OCI-LY1 (cell line): ENCODE results near the gene BRSK1.

Experiments used
- H2AFZ ChIP-seq: fragments of 200-600 bp; sonication (generic), shearing (Covaris generic); 2 replicates; pipeline ENCODE4 v1.6.0; 2014; ENCODE audit warnings: antibody characterized with exemption, mild to moderate bottlenecking, low read length
- H3F3A ChIP-seq: fragments of 200-600 bp; sonication (generic), shearing (Covaris generic); 2 replicates; pipeline ENCODE4 v1.6.0; 2014; ENCODE audit warnings: mild to moderate bottlenecking, antibody characterized with exemption, low read length, moderate library complexity; ENCODE audit not compliant: insufficient read depth
- H3K27ac ChIP-seq: fragments of 200-600 bp; sonication (generic); 2 replicates; pipeline ENCODE4 v1.5.1; 2014; ENCODE audit warnings: low read length, mixed run types, mild to moderate bottlenecking, low read depth; ENCODE audit not compliant: poor library complexity, severe bottlenecking
- H3K27me3 ChIP-seq: fragments of 200-600 bp; sonication (generic); 2 replicates; pipeline ENCODE4 v1.6.0; 2014; ENCODE audit warnings: antibody characterized with exemption, mild to moderate bottlenecking, low read length, moderate library complexity; ENCODE audit not compliant: insufficient read depth
- H3K36me3 ChIP-seq: fragments of 200-600 bp; sonication (generic); 2 replicates; pipeline ENCODE4 v1.6.1; 2014; ENCODE audit warnings: mild to moderate bottlenecking, antibody characterized with exemption, low read length, moderate library complexity, mixed read lengths; ENCODE audit not compliant: insufficient read depth
- H3K4me1 ChIP-seq: fragments of 200-600 bp; sonication (generic); 2 replicates; pipeline ENCODE4 v1.5.1; 2014; ENCODE audit warnings: mild to moderate bottlenecking, low read length, moderate library complexity; ENCODE audit not compliant: insufficient read depth, severe bottlenecking
- H3K4me2 ChIP-seq: fragments of 200-600 bp; sonication (generic), shearing (Covaris generic); 2 replicates; pipeline ENCODE4 v1.6.1; 2014; ENCODE audit warnings: low read length
- H3K4me3 ChIP-seq: fragments of 200-600 bp; sonication (generic); 2 replicates; pipeline ENCODE4 v1.5.1; 2014; ENCODE audit warnings: low read length, low read depth, mild to moderate bottlenecking, mixed read lengths; ENCODE audit not compliant: poor library complexity, severe bottlenecking
- H3K79me2 ChIP-seq: fragments of 200-600 bp; shearing (Covaris generic); 2 replicates; pipeline ENCODE4 v1.6.1; 2016; ENCODE audit warnings: mixed run types, low read length, mixed read lengths; ENCODE audit not compliant: insufficient read depth
- H3K9ac ChIP-seq: fragments of 200-600 bp; sonication (generic), shearing (Covaris generic); 2 replicates; pipeline ENCODE4 v1.6.1; 2014; ENCODE audit warnings: mild to moderate bottlenecking, low read length, mixed read lengths
- H3K9me2 ChIP-seq: fragments of 200-600 bp; sonication (generic), shearing (Covaris generic); 2 replicates; pipeline ENCODE4 v1.6.1; 2014; ENCODE audit warnings: low read depth, mild to moderate bottlenecking, low read length, mixed read lengths
- H3K9me3 ChIP-seq: fragments of 200-600 bp; shearing (Covaris generic); 2 replicates; pipeline ENCODE4 v1.6.1; 2014; ENCODE audit warnings: low read length, mixed read lengths
- H4K20me1 ChIP-seq: fragments of 200-600 bp; sonication (generic), shearing (Covaris generic); 2 replicates; pipeline ENCODE4 v1.6.0; 2016; ENCODE audit warnings: mild to moderate bottlenecking, low read length; ENCODE audit not compliant: insufficient read depth
- EZH2 ChIP-seq: fragments of 200-600 bp; sonication (generic), shearing (Covaris generic); IDR thresholded peaks from 2 replicates; pipeline ENCODE4 v1.8.0; 2017; ENCODE audit warnings: borderline replicate concordance, mixed run types, mild to moderate bottlenecking, antibody characterized with exemption, low read length, moderate library complexity, mixed read lengths
- TF ChIP-seq, protein P1 (sequence below): fragments of 200-600 bp; sonication (generic), shearing (Covaris generic); IDR thresholded peaks from 2 replicates; pipeline ENCODE4 v1.5.1; 2017; ENCODE audit warnings: mild to moderate bottlenecking, antibody characterized with exemption, low read length, moderate library complexity, mixed read lengths

The BRSK1 gene

DNA sequence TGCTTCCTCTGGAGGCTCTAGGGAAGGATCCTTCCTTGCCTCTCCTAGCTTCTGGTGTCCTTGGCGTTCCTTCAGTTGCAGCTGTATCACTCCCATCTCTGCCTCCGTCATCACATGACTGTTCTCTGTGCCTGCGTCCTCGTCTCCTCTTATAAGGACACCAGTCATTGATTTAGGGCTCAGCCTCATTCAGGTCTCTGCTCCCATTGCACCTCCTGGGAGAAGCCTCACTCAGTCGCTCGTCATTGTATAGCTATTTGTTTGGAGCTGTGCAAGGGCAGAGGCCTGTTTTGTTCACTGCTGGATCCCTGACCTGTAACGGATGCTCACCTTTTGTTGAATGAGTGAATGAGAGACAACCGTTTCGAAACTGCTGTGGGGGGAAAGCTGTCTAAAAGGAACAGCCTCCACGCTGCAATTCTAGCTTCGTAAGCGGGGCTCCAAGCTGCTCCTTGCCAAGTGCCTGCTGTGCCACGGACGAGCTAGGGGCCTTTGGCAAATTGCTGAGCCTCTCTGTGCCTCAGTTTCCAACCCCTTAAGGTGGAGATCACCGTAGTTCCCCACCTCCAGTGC lies 17.2 kb downstream of the BRSK1 start:
- Histone ChIP-seq H3F3A (no peaks in the 10 kb centered on the region), H3K27me3 (no peaks in the 10 kb centered on the region), H3K4me2 (peak overlapping the region; percentile 67), H2AFZ (0 out of 2 replicates have a peak overlapping the region, but pooled peaks have one; percentile 25), H3K27ac (peak overlapping the region; percentile 15), H3K4me3 (peak overlapping the region; percentile 62), H3K4me1 (peaks cover 28% of the 10 kb centered on the region), H3K36me3 (no peaks in the 10 kb centered on the region), H3K9me3 (no peaks in the 10 kb centered on the region), H3K79me2 (no peaks in the 10 kb centered on the region), H4K20me1 (no peaks in the 10 kb centered on the region), H3K9ac (peak overlapping the region; percentile 72), H3K9me2 (no peaks in the 10 kb centered on the region)
- TF ChIP-seq, protein P1, sequence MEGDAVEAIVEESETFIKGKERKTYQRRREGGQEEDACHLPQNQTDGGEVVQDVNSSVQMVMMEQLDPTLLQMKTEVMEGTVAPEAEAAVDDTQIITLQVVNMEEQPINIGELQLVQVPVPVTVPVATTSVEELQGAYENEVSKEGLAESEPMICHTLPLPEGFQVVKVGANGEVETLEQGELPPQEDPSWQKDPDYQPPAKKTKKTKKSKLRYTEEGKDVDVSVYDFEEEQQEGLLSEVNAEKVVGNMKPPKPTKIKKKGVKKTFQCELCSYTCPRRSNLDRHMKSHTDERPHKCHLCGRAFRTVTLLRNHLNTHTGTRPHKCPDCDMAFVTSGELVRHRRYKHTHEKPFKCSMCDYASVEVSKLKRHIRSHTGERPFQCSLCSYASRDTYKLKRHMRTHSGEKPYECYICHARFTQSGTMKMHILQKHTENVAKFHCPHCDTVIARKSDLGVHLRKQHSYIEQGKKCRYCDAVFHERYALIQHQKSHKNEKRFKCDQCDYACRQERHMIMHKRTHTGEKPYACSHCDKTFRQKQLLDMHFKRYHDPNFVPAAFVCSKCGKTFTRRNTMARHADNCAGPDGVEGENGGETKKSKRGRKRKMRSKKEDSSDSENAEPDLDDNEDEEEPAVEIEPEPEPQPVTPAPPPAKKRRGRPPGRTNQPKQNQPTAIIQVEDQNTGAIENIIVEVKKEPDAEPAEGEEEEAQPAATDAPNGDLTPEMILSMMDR: no peak
- no peak for TF ChIP-seq EZH2

DNA sequence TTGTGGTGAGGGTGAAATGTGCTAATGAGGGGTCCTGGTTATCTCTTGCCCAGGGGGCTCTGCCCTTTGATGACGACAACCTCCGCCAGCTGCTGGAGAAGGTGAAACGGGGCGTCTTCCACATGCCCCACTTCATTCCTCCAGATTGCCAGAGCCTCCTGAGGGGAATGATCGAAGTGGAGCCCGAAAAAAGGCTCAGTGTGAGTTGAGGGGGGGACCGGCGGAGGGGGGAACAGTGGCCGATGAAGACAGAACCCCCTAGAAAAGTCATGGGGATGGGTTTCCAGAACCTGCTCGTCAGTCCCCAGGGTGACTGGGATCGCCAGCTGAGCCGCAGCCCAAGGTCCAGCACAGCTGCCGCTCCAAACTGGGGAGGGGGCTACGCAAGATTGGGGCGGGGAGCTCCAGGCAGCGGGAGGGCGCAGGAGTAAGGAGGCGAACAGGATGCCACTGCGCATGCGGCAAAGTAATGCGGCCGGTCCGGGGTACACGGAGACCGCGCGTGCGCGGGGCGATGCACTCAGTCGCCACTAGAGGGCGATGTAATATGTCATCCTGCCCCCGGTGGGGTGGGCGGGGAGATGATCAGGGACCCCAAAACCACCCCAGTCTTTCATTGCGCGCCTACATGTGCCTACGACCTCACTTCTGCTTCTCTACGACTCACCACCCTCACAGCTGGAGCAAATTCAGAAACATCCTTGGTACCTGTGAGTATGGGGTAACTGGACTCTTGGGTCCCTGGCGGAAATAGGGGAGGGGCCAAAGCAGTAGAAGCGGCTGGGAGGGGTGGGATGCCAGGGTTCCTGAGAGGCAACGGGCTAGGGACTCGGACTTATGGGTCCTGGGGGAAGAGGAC lies 17.9 kb downstream of the BRSK1 start:
- H3K9me2 ChIP-seq: no peaks in the 10 kb centered on the region
- H2AFZ ChIP-seq: 0 out of 2 replicates have a peak overlapping the region, but pooled peaks have one; percentile 25
- no peaks in the 10 kb centered on the region for H3K27me3 ChIP-seq
- TF ChIP-seq, protein P1: peak; percentile 94
- TF ChIP-seq EZH2: no peak
- H3K9ac ChIP-seq: peak overlapping the region; percentile 72
- H3K36me3 ChIP-seq: peaks cover 7% of the 10 kb centered on the region
- H3F3A ChIP-seq: no peaks in the 10 kb centered on the region
- H3K4me1 ChIP-seq: peaks cover 28% of the 10 kb centered on the region
- peak overlapping the region; percentile 67 for H3K4me2 ChIP-seq
- no peaks in the 10 kb centered on the region for H3K79me2 ChIP-seq
- no peaks in the 10 kb centered on the region for H3K9me3 ChIP-seq
- H4K20me1 ChIP-seq: no peaks in the 10 kb centered on the region
- peak overlapping the region; percentile 15 for H3K27ac ChIP-seq
- H3K4me3 ChIP-seq: peak overlapping the region; percentile 62

DNA sequence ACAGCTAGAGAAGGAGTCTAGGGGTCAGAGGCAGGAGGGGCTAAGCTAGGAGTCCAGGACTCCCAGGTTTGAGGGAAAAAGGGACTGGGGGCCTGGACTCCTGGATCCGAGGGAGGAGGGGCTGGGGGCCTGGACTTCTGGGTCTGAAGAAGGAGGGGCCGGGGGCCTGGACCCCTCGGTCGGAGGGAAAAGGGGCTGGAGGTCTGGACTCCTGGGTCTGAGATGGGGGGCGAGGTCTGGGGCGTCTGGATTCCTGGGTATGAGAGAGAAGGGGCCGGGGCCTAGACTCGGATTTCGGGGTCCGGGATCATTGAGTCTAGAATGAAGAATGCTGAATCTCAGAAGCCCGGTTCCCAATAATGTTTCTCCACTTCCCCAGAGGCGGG lies 18.5 kb downstream of the BRSK1 start:
- Histone ChIP-seq H3K79me2 (no peaks in the 10 kb centered on the region), H3K9ac (peak overlapping the region; percentile 72), H3K27ac (peak overlapping the region; percentile 4)

More for the DNA sequence above, 18.5 kb downstream of the BRSK1 start:
- Histone ChIP-seq H3K4me2 (peak overlapping the region; percentile 67), H4K20me1 (no peaks in the 10 kb centered on the region), H2AFZ (no peak overlapping the region), H3K9me2 (no peaks in the 10 kb centered on the region), H3K4me3 (peak overlapping the region; percentile 62), H3K4me1 (peaks cover 28% of the 10 kb centered on the region), H3F3A (no peaks in the 10 kb centered on the region), H3K36me3 (peaks cover 12% of the 10 kb centered on the region), H3K9me3 (no peaks in the 10 kb centered on the region), H3K27me3 (no peaks in the 10 kb centered on the region)
- TF ChIP-seq, protein P1: no peak
